Transverse colon (tissue), 4 donors: ENCODE measurements around the gene MROH7. TPM values are rescaled to one million over a fixed set of nuclear protein-coding genes. Genes with fewer than 3 reads are reported as not detected.

Source experiments
- DNase-seq: peaks from one replicate; pipeline ENCODE4 v3.0.0-alpha.2; 2019
- H3K27ac ChIP-seq, 4 donors: fragments of 200-600 bp; sonication (generic); 2 replicates each; pipeline ENCODE4 v1.5.1; 2016 to 2018; ENCODE audit warnings: inconsistent platforms in 4 of 4
- H3K27me3 ChIP-seq: fragments of 200-600 bp; sonication (generic); 2 replicates; pipeline ENCODE4 v1.5.1; 2017; ENCODE audit warnings: inconsistent platforms
- H3K36me3 ChIP-seq, 4 donors: fragments of 200-600 bp; sonication (generic); 2 replicates each; pipeline ENCODE4 v1.5.1; 2017 to 2019; ENCODE audit warnings: inconsistent platforms in 4 of 4
- H3K4me1 ChIP-seq, 4 donors: fragments of 200-600 bp; sonication (generic); 2 replicates each; pipeline ENCODE4 v1.5.1; 2017 to 2020; ENCODE audit warnings: inconsistent platforms in 4 of 4
- H3K4me3 ChIP-seq, 4 donors: fragments of 200-600 bp; sonication (generic); 1 replicate in 1 of 4; 2 replicates in 3 of 4; pipeline versions ENCODE4 v1.5.1 to v1.6.1; 2017 to 2019; ENCODE audit warnings: inconsistent platforms in 4 of 4
- H3K9me3 ChIP-seq, 2 donors: fragments of 200-600 bp; sonication (generic); 2 replicates each; pipeline ENCODE4 v1.5.1; 2017 to 2019; ENCODE audit warnings: inconsistent platforms in 2 of 2
- EP300 ChIP-seq: sonication (generic); formaldehyde crosslinking; IDR thresholded peaks from one replicate; pipeline ENCODE4 v1.6.1; 2017; ENCODE audit warnings: antibody characterized with exemption, low read depth
- POLR2A ChIP-seq: fragments of 450-650 bp; IDR thresholded peaks from one replicate; pipeline ENCODE4 v1.6.1; 2016; ENCODE audit warnings: antibody characterized with exemption, mild to moderate bottlenecking, moderate library complexity
- POLR2AphosphoS5 ChIP-seq, 3 donors: sonication (generic); formaldehyde crosslinking; IDR thresholded peaks; one replicate each; pipeline ENCODE4 v1.6.1; 2016; ENCODE audit warnings: antibody characterized with exemption in 3 of 3
- WGBS, 2 donors: methylation state at CpG; one replicate each; pipeline ENCODE4 v1.1.5; 2018; ENCODE audit warnings: low coverage in 1 of 2; 5-methylcytosine and 5-hydroxymethylcytosine counted together
- in situ Hi-C, 4 donors: fragments of 200-750 bp; cut with MboI; loops; one replicate each; pipeline versions ENCODE4 v1.15.0 to v1.15.1; 2017; ENCODE audit warnings: low sequenced_read_pairs in 3 of 4, low pct_ligation_motif_present in 1 of 4, low pct_unique_long_range_greater_than_20kb in 1 of 4
- intact Hi-C: fragments of 100-400 bp; cut with DNase I; formaldehyde crosslinking; loops from one replicate; pipeline ENCODE4 v1.15.1; 2023; ENCODE audit warnings: low total_unique reads
- total RNA-seq, 4 donors: library from RNA; depleted of rRNA; stranded (reverse); fragments of >200 nt; gene quantifications; one replicate each; pipeline ENCODE4 v1.1.0, GENCODE V29; 2016
- TF ChIP-seq, protein P1 (sequence below), 5 experiments: fragments of 200-600 bp in 3 of 5; fragments of 450-650 bp in 2 of 5; sonication (generic) in 3 of 5; IDR thresholded peaks; 1 replicate in 2 of 5; 2 replicates in 3 of 5; pipeline ENCODE4 v1.5.1; 2016 to 2017; ENCODE audit warnings: antibody characterized with exemption in 5 of 5, inconsistent platforms in 3 of 5, mild to moderate bottlenecking in 2 of 5, moderate library complexity in 1 of 5

The MROH7 gene
- total RNA-seq, 4 donors from 2014 or later = 16.1 to 69.9 (median 30.5) TPM

- 68 to 77% methylated on average over 7 to 13 of the region's 13 CpGs for WGBS, 2 donors
Observed at GRCh38 chr1:54615531-54616279, 25.9 kb upstream of the MROH7 start.

GRCh38 chr1:54619749-54620148 lies 21.8 kb upstream of the MROH7 start:
- Histone ChIP-seq H3K36me3 (no peaks in the 10 kb centered on the region), H3K9me3 (no peaks in the 10 kb centered on the region), H3K4me3 (no peak overlapping the region), H3K4me1 (peaks cover 0 to 10% (median 3%) of the 10 kb centered on the region in 4 donors), H3K27ac (no peak overlapping the region), H3K27me3 (no peaks in the 10 kb centered on the region)
- intact Hi-C loops = no loop called here
- no peak for DNase-seq
- in situ Hi-C loops = no loop called here
- WGBS, 2 donors = 84% methylated on average over 8 of the region's 8 CpGs; no CpG with 5 or more reads in 1 of the 2 donors
- TF ChIP-seq POLR2AphosphoS5 (IDR thresholded peaks at IDR 0.05) (no peak), POLR2A (no peak), EP300 (no peak)
- TF ChIP-seq, protein P1, sequence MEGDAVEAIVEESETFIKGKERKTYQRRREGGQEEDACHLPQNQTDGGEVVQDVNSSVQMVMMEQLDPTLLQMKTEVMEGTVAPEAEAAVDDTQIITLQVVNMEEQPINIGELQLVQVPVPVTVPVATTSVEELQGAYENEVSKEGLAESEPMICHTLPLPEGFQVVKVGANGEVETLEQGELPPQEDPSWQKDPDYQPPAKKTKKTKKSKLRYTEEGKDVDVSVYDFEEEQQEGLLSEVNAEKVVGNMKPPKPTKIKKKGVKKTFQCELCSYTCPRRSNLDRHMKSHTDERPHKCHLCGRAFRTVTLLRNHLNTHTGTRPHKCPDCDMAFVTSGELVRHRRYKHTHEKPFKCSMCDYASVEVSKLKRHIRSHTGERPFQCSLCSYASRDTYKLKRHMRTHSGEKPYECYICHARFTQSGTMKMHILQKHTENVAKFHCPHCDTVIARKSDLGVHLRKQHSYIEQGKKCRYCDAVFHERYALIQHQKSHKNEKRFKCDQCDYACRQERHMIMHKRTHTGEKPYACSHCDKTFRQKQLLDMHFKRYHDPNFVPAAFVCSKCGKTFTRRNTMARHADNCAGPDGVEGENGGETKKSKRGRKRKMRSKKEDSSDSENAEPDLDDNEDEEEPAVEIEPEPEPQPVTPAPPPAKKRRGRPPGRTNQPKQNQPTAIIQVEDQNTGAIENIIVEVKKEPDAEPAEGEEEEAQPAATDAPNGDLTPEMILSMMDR (IDR thresholded peaks at IDR 0.05) = no peak

More at GRCh38 chr1:54615531-54616279, 25.9 kb upstream of the MROH7 start:
- intact Hi-C loops (no loop called here), in situ Hi-C loops (no loop called here)
- no peaks in the 10 kb centered on the region for H3K9me3 ChIP-seq
- no peak overlapping the region for H3K27ac ChIP-seq
- no peaks in the 10 kb centered on the region for H3K36me3 ChIP-seq
- no peak for DNase-seq
- H3K4me3 ChIP-seq = no peak overlapping the region
- H3K27me3 ChIP-seq = no peaks in the 10 kb centered on the region
- TF ChIP-seq POLR2AphosphoS5 (IDR thresholded peaks at IDR 0.05) (no peak), EP300 (no peak), POLR2A (no peak)
- TF ChIP-seq, protein P1 (IDR thresholded peaks at IDR 0.05) = no peak
- peaks cover 0 to 6% (median 0%) of the 10 kb centered on the region in 4 donors for H3K4me1 ChIP-seq

DNA sequence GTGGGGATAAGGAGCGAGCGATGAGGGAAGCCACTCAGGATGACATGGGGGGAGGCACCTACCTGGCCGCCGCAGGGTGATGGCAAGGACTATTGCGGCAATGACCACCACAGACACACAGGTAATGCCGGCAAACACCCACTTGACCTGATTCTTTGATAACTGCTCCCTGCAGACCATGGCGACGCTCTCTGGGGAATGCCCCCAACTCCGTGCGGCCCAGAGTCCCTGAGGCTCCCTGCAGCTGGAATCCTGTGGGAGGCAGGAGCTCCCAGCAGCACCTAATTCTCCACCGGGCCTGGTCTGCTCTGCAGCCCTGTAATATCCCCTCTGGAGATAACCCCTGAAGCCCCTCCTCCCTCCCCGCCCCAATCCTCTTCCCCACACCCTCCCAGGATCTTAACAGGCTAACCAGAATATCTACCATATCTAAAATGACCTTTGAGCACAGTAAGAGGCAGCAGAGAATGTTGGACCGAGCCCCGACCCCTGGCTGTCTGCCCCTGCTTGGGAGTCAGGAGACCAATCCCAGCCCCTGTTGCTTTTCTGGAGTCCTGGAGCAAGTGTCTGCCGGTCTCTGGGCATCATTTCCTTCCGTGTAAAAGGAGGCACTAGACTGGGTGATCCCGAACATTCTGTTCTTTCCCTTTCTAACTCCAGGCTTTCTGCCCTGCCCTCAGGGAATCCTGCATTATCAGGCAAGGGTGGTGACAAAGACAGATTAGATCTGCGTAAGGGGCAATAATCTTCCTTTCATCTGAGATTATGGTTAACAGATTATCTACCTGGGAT lies 18.2 kb upstream of the MROH7 start, which contains the start of gene FAM151A:
Gene FAM151A (minus strand): TSS at position 310 of the 792 bp plus-strand sequence. CDS start 130 bp downstream, at position 180.
- peak within 1 kb of the TSS in 3 of 4 donors; percentile 41 to 53 (median 46) for H3K27ac ChIP-seq
- H3K36me3 ChIP-seq = no peaks in the 10 kb centered on the region
- H3K4me1 ChIP-seq = peaks cover 0 to 10% (median 3%) of the 10 kb centered on the region in 4 donors
- TF ChIP-seq, protein P1 (IDR thresholded peaks at IDR 0.05) = no peak
- TF ChIP-seq EP300 (no peak), POLR2AphosphoS5 (IDR thresholded peaks at IDR 0.05) (no peak), POLR2A (no peak)
- H3K27me3 ChIP-seq = no peaks in the 10 kb centered on the region
- DNase-seq = no peak
- intact Hi-C loops (no loop called here), in situ Hi-C loops (no loop called here)
- no peak within 1 kb of the TSS for H3K4me3 ChIP-seq
- no peaks in the 10 kb centered on the region for H3K9me3 ChIP-seq
- WGBS, 2 donors = 67 to 73% methylated on average over 6 to 18 of the region's 18 CpGs
